K562 (cell line): ENCODE results near the gene SNRPD2. TPM values are rescaled to one million over a fixed set of nuclear protein-coding genes. Genes with fewer than 3 reads are reported as not detected.

Source experiments
- CCNT2 ChIP-seq: IDR thresholded peaks from 2 replicates; pipeline ENCODE4 v1.6.1; 2011; ENCODE audit warnings: borderline replicate concordance, low read depth, mild to moderate bottlenecking, moderate library complexity, mixed read lengths, low read length; ENCODE audit not compliant: insufficient read length; ENCODE audit errors: extremely low read depth
- CEBPG ChIP-seq, 3 experiments: fragments of 200-800 bp in 1 of 3; sonication (Bioruptor generic) in 1 of 3; sonication (generic) in 1 of 3; formaldehyde crosslinking in 1 of 3; IDR thresholded peaks in 2 of 3; conservative IDR thresholded peaks in 1 of 3; 2 replicates each; pipeline versions ENCODE4 v1.6.1 to v1.8.0; 2016 to 2022; ENCODE audit warnings: missing compliant biosample characterization in 2 of 3, missing genetic modification characterization in 2 of 3, mild to moderate bottlenecking in 1 of 3, missing genetic modification reagents in 1 of 3
- ERF ChIP-seq: fragments of 450-650 bp; formaldehyde crosslinking; IDR thresholded peaks from 2 replicates; pipeline ENCODE4 v1.4.0; 2020; ENCODE audit warnings: mild to moderate bottlenecking, mixed read lengths
- GATA2 ChIP-seq: sonication (generic); formaldehyde crosslinking; IDR thresholded peaks from 2 replicates; pipeline ENCODE4 v1.4.0; 2020; ENCODE audit warnings: mild to moderate bottlenecking, missing genetic modification reagents
- HDAC6 ChIP-seq: IDR thresholded peaks from 2 replicates; pipeline ENCODE4 v1.6.1; 2012; ENCODE audit warnings: low read depth, mild to moderate bottlenecking, control low read depth, inconsistent platforms, low read length, moderate library complexity
- LCOR ChIP-seq: sonication (generic); formaldehyde crosslinking; IDR thresholded peaks from 2 replicates; pipeline ENCODE4 v1.8.0; 2022; ENCODE audit warnings: mild to moderate bottlenecking, missing genetic modification reagents
- MEIS2 ChIP-seq: fragments of 450-650 bp; IDR thresholded peaks from 2 replicates; pipeline ENCODE4 v1.6.1; 2014; ENCODE audit warnings: mild to moderate bottlenecking; ENCODE audit not compliant: partially characterized antibody
- MTA2 ChIP-seq: fragments of 450-650 bp; IDR thresholded peaks from 2 replicates; pipeline ENCODE4 v1.6.1; 2016; ENCODE audit warnings: low read depth
- MYBL2 ChIP-seq, 2 experiments: fragments of 450-650 bp in 1 of 2; sonication (generic) in 1 of 2; formaldehyde crosslinking in 1 of 2; IDR thresholded peaks; 2 replicates each; pipeline versions ENCODE4 v1.6.1 to v1.8.1; 2017 to 2022; ENCODE audit warnings: borderline replicate concordance in 1 of 2, inconsistent platforms in 1 of 2, low read depth in 1 of 2, mild to moderate bottlenecking in 1 of 2, missing genetic modification reagents in 1 of 2, moderate library complexity in 1 of 2
- NBN ChIP-seq: fragments of 450-650 bp; IDR thresholded peaks from 2 replicates; pipeline ENCODE4 v1.6.1; 2016; ENCODE audit warnings: low read depth, mild to moderate bottlenecking
- NCOA1 ChIP-seq: fragments of 450-650 bp; IDR thresholded peaks from 2 replicates; pipeline ENCODE4 v1.6.1; 2016; ENCODE audit warnings: low read depth
- NCOA6 ChIP-seq: fragments of 450-650 bp; IDR thresholded peaks from 2 replicates; pipeline ENCODE4 v1.6.1; 2017; ENCODE audit warnings: mild to moderate bottlenecking
- NFYB ChIP-seq: IDR thresholded peaks from 2 replicates; pipeline ENCODE4 v1.6.1; 2011; ENCODE audit warnings: mild to moderate bottlenecking, moderate library complexity; ENCODE audit not compliant: insufficient read length; ENCODE audit errors: extremely low read depth
- PHF8 ChIP-seq: fragments of 200-600 bp; sonication (generic); IDR thresholded peaks from 2 replicates; pipeline ENCODE4 v1.6.1; 2012; ENCODE audit warnings: mixed run types, mild to moderate bottlenecking, inconsistent platforms, low read length, moderate library complexity, borderline replicate concordance
- PRMT5 ChIP-seq: sonication (generic); formaldehyde crosslinking; IDR thresholded peaks from 2 replicates; pipeline ENCODE4 v1.5.0; 2020; ENCODE audit warnings: missing genetic modification reagents
- PYGO2 ChIP-seq: fragments of 450-650 bp; IDR thresholded peaks from 2 replicates; pipeline ENCODE4 v1.6.1; 2016; ENCODE audit warnings: mild to moderate bottlenecking, missing genetic modification characterization, moderate library complexity, missing compliant biosample characterization
- RB1 ChIP-seq: fragments of 450-650 bp; IDR thresholded peaks from 2 replicates; pipeline ENCODE4 v1.6.1; 2017; ENCODE audit warnings: low read depth, mild to moderate bottlenecking
- SRF ChIP-seq, 2 experiments: fragments of 250-450, 450-650 bp in 1 of 2; sonication (Bioruptor Pico) in 1 of 2; sonication (generic) in 1 of 2; formaldehyde crosslinking; IDR thresholded peaks; 2 replicates each; pipeline versions ENCODE4 v1.5.0 to v1.5.1; 2020 to 2022; ENCODE audit warnings: mild to moderate bottlenecking in 1 of 2, missing genetic modification reagents in 1 of 2
- SUPT5H ChIP-seq: fragments of 450-650 bp; IDR thresholded peaks from 2 replicates; pipeline ENCODE4 v1.6.1; 2016
- TCF7 ChIP-seq: sonication (generic); IDR thresholded peaks from 2 replicates; pipeline ENCODE4 v1.6.1; 2016; ENCODE audit warnings: antibody characterized with exemption, borderline replicate concordance
- TSC22D4 ChIP-seq: fragments of 450-650 bp; IDR thresholded peaks from 2 replicates; pipeline ENCODE4 v1.6.1; 2016; ENCODE audit warnings: missing genetic modification characterization, missing biosample characterization, control low read depth
- YY1 ChIP-seq, 3 experiments: IDR thresholded peaks; 2 replicates each; pipeline ENCODE4 v1.6.1; 2011; ENCODE audit warnings: low read length in 2 of 3, mild to moderate bottlenecking in 2 of 3, moderate library complexity in 2 of 3, borderline replicate concordance in 1 of 3, control low read depth in 1 of 3, low read depth in 1 of 3; ENCODE audit not compliant: insufficient read depth in 3 of 3, insufficient replicate concordance in 2 of 3, control insufficient read depth in 1 of 3, insufficient read length in 1 of 3; ENCODE audit errors: extremely low read depth in 1 of 3
- polyA plus RNA-seq, 8 experiments: library from polyadenylated mRNA; depleted of rRNA in 4 of 8; stranded (reverse) in 5 of 8; unstranded in 3 of 8; fragments of >200 nt; fragmentation: Nextera tagmentation in 2 of 8; fragmentation: Illumina TruSeq in 1 of 8; extraction: Ambion mirVana in 2 of 8; extraction: Trizol in 1 of 8; gene quantifications; 2 replicates each; pipeline versions ENCODE4 v1.2.1 to v1.2.3, GENCODE V29; 2011 to 2014; ENCODE audit warnings: inconsistent platforms in 1 of 8, missing spikeins in 1 of 8
- total RNA-seq, 7 experiments: library from RNA; depleted of rRNA in 6 of 7; stranded (reverse); fragments of >200 nt in 6 of 7; fragmentation: Illumina TruSeq in 2 of 7; extraction: Trizol in 2 of 7; gene quantifications; 2 replicates each; pipeline versions ENCODE4 v1.2.1 to v1.2.3, GENCODE V29; 2011 to 2021; ENCODE audit warnings: low replicate concordance in 1 of 7
- TF ChIP-seq, protein P1 (sequence below): sonication (generic); IDR thresholded peaks from 2 replicates; pipeline ENCODE4 v1.6.1; 2016
- TF ChIP-seq, protein P2 (sequence below): fragments of 250-450 bp; sonication (Bioruptor Pico); IDR thresholded peaks from 2 replicates; pipeline ENCODE4 v1.4.0; 2020; ENCODE audit warnings: mild to moderate bottlenecking, moderate library complexity, borderline replicate concordance

SNRPD2 gene
- total and polyA plus RNA-seq, 9 of the 15 experiments (the other 6 are each of a cell fraction or from before 2014, with no cell fraction given) = 728 to 4,411 (median 1,029) TPM

DNA sequence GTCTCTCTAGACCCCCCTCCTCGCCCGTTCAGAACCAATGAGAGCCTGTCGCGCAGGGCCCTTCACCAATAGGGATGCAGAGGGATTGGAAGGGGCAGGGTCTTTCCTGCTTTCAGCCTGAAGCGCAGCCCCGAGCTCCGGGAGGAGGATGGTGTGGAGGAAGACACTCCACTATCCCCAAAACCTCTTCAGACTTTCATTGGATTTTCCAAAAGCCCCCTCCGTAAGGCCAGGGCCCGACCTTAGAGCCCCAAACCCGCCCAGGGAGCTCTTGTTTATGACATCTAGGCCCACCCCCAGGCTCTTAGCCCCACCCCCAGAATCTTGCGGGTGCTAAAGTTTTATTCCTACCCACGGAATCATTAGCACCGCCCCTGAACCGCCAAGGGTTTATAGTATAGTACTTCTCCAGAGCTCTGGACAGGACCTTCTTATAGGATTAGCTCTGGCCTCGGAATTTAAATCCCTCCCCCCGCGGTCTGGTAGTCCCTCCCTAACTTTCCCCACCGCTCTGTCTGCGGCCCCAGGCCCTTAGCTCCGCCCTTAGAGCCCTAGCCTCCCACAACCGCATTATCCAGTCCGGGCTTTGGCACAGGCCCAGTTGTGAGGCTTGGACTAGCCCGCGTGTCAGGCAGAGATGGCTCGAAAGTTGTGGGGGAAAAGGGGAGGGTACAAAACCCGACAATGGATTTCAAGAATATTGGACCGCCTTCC is 46.0 kb downstream of the SNRPD2 start (continued):
- TF ChIP-seq LCOR (CRISPR knock-in tag) = peak; percentile 73; the same call in 1 of the 2 replicates
- TF ChIP-seq PHF8 = peak; percentile 22; the same call in 1 of the 2 replicates
- TF ChIP-seq NBN = peak; percentile 84
- TF ChIP-seq YY1 (IDR thresholded peaks at IDR 0.05; ENCODE audit: borderline replicate concordance in 1 of 3, control insufficient read depth in 1 of 3, extremely low read depth in 1 of 3, insufficient read depth in 3 of 3, insufficient read length in 1 of 3, insufficient replicate concordance in 2 of 3, low read depth in 1 of 3, low read length in 2 of 3) = peak in 2 of 3 experiments; percentile 26 to 35
- TF ChIP-seq ERF = no peak
- TF ChIP-seq TCF7 = 0 out of 2 replicates have a peak, but pooled peaks have one; percentile 17
- TF ChIP-seq SRF (CRISPR knock-in tag; IDR thresholded peaks at IDR 0.05) = peak in 1 of 2 experiments; percentile 55; a peak in 2 of 4 replicates
- 0 out of 2 replicates have a peak, but pooled peaks have one; percentile 26 for TF ChIP-seq MTA2
- TF ChIP-seq PRMT5 (CRISPR knock-in tag) = no peak
- TF ChIP-seq NCOA6 = no peak; the same call in 1 of the 2 replicates
- no peak for TF ChIP-seq MYBL2 (IDR thresholded peaks at IDR 0.05; ENCODE audit: low read depth)
- no peak for TF ChIP-seq MYBL2 (CRISPR knock-in tag; IDR thresholded peaks at IDR 0.05; ENCODE audit: borderline replicate concordance)
- TF ChIP-seq MEIS2 = peak; percentile 10
- no peak for TF ChIP-seq TSC22D4 (tag)
- TF ChIP-seq GATA2 (CRISPR knock-in tag) = no peak
- TF ChIP-seq SUPT5H = no peak
- TF ChIP-seq RB1 = peak; percentile 78; the same call in 1 of the 2 replicates
- peak; percentile 48; the same call in 1 of the 2 replicates for TF ChIP-seq NCOA1
- TF ChIP-seq, protein P1, sequence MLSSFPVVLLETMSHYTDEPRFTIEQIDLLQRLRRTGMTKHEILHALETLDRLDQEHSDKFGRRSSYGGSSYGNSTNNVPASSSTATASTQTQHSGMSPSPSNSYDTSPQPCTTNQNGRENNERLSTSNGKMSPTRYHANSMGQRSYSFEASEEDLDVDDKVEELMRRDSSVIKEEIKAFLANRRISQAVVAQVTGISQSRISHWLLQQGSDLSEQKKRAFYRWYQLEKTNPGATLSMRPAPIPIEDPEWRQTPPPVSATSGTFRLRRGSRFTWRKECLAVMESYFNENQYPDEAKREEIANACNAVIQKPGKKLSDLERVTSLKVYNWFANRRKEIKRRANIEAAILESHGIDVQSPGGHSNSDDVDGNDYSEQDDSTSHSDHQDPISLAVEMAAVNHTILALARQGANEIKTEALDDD = peak; percentile 42; the same call in 1 of the 2 replicates
- no peak for TF ChIP-seq HDAC6
- TF ChIP-seq CEBPG (CRISPR knock-in tag; IDR thresholded peaks at IDR 0.05) = no peak
- TF ChIP-seq CEBPG (tag; conservative IDR thresholded peaks at IDR 0.05 in 1 of 2, IDR thresholded peaks at IDR 0.05 in 1 of 2) = no peak
- TF ChIP-seq, protein P2, sequence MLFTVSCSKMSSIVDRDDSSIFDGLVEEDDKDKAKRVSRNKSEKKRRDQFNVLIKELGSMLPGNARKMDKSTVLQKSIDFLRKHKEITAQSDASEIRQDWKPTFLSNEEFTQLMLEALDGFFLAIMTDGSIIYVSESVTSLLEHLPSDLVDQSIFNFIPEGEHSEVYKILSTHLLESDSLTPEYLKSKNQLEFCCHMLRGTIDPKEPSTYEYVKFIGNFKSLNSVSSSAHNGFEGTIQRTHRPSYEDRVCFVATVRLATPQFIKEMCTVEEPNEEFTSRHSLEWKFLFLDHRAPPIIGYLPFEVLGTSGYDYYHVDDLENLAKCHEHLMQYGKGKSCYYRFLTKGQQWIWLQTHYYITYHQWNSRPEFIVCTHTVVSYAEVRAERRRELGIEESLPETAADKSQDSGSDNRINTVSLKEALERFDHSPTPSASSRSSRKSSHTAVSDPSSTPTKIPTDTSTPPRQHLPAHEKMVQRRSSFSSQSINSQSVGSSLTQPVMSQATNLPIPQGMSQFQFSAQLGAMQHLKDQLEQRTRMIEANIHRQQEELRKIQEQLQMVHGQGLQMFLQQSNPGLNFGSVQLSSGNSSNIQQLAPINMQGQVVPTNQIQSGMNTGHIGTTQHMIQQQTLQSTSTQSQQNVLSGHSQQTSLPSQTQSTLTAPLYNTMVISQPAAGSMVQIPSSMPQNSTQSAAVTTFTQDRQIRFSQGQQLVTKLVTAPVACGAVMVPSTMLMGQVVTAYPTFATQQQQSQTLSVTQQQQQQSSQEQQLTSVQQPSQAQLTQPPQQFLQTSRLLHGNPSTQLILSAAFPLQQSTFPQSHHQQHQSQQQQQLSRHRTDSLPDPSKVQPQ (CRISPR knock-in tag) = no peak
- TF ChIP-seq NFYB = peak; percentile 100
- TF ChIP-seq PYGO2 (tag) = no peak
- TF ChIP-seq CCNT2 = no peak
